NT2/D1 (cell line): Measurements from ENCODE around the gene SPIRE2.
A peak's percentile ranks its signal among the peaks of the same experiment; 100 is the strongest.
"Not testable (repeated sequence)": the region's sequence is repeated elsewhere in the genome, so short reads cannot be mapped to it uniquely, and the experiment has no call there.

ENCODE experiments used
- DNase-seq: peaks from one replicate; pipeline ENCODE4 v3.0.0-alpha.2; 2011; ENCODE audit warnings: low read depth, low spot score
- H3K27me3 ChIP-seq: 2 replicates; pipeline ENCODE4 v1.6.0; 2011; ENCODE audit warnings: mild to moderate bottlenecking; ENCODE audit not compliant: insufficient read length, insufficient read depth
- H3K36me3 ChIP-seq: 2 replicates; pipeline ENCODE4 v1.6.1; 2011; ENCODE audit warnings: mild to moderate bottlenecking, low read length, mixed read lengths; ENCODE audit not compliant: insufficient read depth, insufficient read length
- H3K4me1 ChIP-seq: 2 replicates; pipeline ENCODE4 v1.5.1; 2011; ENCODE audit not compliant: insufficient read depth, insufficient read length
- H3K4me3 ChIP-seq: 2 replicates; pipeline ENCODE4 v1.5.1; 2011; ENCODE audit warnings: low read depth; ENCODE audit not compliant: insufficient read length
- H3K9ac ChIP-seq: 2 replicates; pipeline ENCODE4 v1.6.0; 2011; ENCODE audit warnings: low read depth; ENCODE audit not compliant: insufficient read length
- H3K9me3 ChIP-seq: 2 replicates; pipeline ENCODE4 v1.5.1; 2011; ENCODE audit warnings: mild to moderate bottlenecking, low read length; ENCODE audit not compliant: insufficient read depth
- SUZ12 ChIP-seq: IDR thresholded peaks from 2 replicates; pipeline ENCODE4 v1.6.1; 2011; ENCODE audit not compliant: insufficient read length, insufficient read depth; ENCODE audit errors: extremely low read depth
- YY1 ChIP-seq: IDR thresholded peaks from 2 replicates; pipeline ENCODE4 v1.6.1; 2011; ENCODE audit not compliant: insufficient read length, insufficient read depth
- ZNF274 ChIP-seq: IDR thresholded peaks from 2 replicates; pipeline ENCODE4 v1.6.1; 2011; ENCODE audit warnings: mild to moderate bottlenecking, low read depth, low read length

SPIRE2 gene, protein sequence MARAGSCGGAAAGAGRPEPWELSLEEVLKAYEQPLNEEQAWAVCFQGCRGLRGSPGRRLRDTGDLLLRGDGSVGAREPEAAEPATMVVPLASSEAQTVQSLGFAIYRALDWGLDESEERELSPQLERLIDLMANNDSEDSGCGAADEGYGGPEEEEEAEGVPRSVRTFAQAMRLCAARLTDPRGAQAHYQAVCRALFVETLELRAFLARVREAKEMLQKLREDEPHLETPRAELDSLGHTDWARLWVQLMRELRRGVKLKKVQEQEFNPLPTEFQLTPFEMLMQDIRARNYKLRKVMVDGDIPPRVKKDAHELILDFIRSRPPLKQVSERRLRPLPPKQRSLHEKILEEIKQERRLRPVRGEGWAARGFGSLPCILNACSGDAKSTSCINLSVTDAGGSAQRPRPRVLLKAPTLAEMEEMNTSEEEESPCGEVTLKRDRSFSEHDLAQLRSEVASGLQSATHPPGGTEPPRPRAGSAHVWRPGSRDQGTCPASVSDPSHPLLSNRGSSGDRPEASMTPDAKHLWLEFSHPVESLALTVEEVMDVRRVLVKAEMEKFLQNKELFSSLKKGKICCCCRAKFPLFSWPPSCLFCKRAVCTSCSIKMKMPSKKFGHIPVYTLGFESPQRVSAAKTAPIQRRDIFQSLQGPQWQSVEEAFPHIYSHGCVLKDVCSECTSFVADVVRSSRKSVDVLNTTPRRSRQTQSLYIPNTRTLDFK

DNA sequence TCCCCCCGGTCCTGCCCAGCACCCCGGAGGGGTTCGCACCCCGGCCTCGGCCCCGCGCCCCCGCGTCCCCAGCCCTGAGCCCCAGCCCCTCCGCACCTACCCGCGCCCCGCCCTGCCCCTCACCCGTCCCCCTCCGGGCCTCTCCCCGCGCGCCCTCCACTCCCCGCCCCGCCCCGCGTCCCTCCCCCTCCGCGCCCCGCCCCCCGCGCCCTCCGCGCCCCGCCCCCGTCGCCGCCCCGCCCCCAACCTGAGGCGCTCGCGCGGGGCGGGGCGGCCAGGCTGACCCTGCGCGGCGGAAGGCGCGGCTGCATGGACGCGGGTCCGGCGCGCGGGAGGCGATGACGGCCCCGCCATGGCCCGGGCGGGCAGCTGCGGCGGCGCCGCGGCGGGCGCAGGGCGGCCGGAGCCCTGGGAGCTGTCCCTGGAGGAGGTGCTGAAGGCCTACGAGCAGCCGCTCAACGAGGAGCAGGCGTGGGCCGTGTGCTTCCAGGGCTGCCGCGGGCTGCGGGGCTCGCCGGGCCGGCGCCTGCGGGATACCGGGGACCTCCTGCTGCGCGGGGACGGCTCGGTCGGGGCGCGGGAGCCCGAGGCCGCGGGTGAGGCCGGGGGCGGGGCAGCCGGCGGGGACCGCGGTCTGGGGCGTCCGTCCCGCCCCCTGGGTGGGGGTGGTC, at the start of gene SPIRE2:
TSS of gene SPIRE2 (plus strand) at position 277 of the 671 bp plus-strand sequence. CDS start at position 353, 76 bp downstream.
- DNase-seq: peak; percentile 63
- Histone ChIP-seq H3K4me1 (peaks cover 13% of the 10 kb centered on the region), H3K36me3 (peaks cover 8% of the 10 kb centered on the region), H3K9me3 (no peaks in the 10 kb centered on the region), H3K9ac (peak within 1 kb of the TSS; percentile 85), H3K27me3 (no peaks in the 10 kb centered on the region), H3K4me3 (peak within 1 kb of the TSS; percentile 58)
- TF ChIP-seq SUZ12 (no peak), YY1 (no peak), ZNF274 (no peak)

DNA sequence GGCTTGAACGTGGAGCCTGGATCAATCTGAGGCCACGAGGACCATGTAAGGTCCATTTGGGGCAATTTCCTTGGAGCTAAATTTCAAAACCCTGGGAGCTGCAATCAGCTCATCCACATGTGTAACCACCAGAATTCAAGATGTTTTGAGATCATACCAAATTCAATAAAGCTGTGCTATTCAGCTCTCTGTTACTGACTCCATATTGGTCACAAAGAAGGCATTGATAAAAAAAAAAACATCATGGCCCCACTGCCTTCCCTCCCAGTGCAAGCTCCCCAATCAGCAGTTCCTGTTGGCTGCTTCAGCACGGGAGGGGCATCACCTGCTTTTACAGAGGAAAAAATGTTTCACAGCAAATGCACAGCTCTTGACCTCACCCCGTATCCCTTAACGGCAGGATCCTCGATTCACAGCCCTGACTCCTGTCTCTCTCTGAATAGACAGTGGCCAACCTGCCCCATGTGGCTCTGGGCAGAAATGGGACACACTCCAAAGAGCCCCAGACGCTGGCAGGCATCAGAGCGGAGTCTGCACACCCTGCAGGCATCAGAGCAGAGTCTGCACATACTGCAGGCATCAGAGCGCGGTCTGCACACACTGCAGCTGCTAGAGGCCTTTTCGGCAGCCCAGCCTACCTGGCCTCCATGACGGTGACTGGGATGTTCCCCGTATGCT, 48.9 kb upstream of the SPIRE2 start:
- TF ChIP-seq YY1 (no peak), SUZ12 (no peak), ZNF274 (no peak)
- no peak overlapping the region for H3K9ac ChIP-seq
- no peaks in the 10 kb centered on the region for H3K27me3 ChIP-seq
- DNase-seq: no peak
- H3K4me1 ChIP-seq: peaks cover 7% of the 10 kb centered on the region
- no peak overlapping the region for H3K4me3 ChIP-seq
- H3K36me3 ChIP-seq: peaks cover 79% of the 10 kb centered on the region
- H3K9me3 ChIP-seq: no peaks in the 10 kb centered on the region

DNA sequence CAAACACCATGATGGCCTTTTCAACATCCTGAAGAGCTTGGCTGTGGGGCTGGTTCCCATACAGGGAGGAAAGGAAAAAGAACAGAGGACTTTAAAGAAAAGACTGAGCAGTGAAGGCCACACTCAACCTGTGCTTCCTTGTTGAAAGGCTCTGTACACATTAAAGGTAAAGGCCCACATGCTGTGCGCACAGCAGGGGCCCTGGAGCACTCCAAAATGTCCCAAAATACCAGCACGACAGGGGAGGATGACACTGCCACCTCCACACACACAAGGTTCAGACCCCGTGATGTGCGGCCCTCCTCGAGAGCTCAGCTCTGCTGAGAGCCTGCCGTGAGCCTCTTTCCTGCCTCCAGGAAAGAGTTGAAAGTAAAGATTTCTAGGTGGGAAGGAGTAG, 48.4 kb upstream of the SPIRE2 start:
- peaks cover 81% of the 10 kb centered on the region for H3K36me3 ChIP-seq

DNA sequence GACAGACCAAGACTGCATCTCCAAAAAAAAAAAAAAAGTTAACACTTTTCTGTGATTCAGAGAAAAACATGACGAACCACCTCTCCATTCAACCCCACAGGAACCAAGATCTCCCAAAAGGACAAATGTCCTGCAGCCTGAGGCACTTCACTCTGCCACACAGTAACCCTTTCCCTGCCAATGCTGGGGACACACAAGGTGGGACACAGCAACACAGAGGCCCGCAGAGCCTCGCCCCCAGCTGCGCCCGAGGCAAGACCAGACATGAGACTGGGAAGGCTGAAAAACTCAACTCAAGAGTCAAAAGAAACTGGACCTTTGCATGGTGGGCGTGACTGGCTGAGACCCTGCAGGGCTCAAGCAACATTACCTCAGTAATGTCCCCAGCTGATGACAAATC, 45.8 kb upstream of the SPIRE2 start:
- peaks cover 80% of the 10 kb centered on the region for H3K36me3 ChIP-seq
- no peaks in the 10 kb centered on the region for H3K9me3 ChIP-seq
- H3K4me1 ChIP-seq: peaks cover 7% of the 10 kb centered on the region
- no peak for TF ChIP-seq ZNF274
- TF ChIP-seq YY1: no peak
- no peak for TF ChIP-seq SUZ12
- no peak overlapping the region for H3K9ac ChIP-seq
- no peaks in the 10 kb centered on the region for H3K27me3 ChIP-seq
- DNase-seq: no peak
- H3K4me3 ChIP-seq: no peak overlapping the region

More for the DNA sequence above, 48.4 kb upstream of the SPIRE2 start:
- Histone ChIP-seq H3K9me3 (no peaks in the 10 kb centered on the region), H3K27me3 (no peaks in the 10 kb centered on the region), H3K9ac (no peak overlapping the region), H3K4me3 (no peak overlapping the region), H3K4me1 (peaks cover 7% of the 10 kb centered on the region)
- TF ChIP-seq ZNF274 (no peak), SUZ12 (no peak), YY1 (no peak)
- DNase-seq: no peak

DNA sequence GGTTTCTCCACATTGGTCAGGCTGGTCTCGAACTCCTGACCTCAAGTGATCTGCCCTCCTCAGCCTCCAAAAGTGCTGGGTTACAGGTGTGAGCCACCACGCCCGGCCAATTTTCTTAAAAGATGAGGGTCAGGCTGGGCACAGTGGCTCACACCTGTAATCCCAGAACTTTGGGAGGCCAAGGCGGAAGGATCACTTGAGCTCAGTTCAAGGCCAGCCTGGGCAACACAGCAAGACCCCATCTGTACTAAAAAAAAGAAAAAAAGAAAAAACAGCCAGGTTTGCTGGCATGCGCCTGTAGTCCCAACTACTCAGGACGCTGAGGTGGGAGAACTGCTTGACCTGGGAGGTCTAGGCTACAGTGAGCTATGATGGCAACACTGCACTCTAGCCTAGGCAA, 44.3 kb upstream of the SPIRE2 start:
- H3K36me3 ChIP-seq: peaks cover 79% of the 10 kb centered on the region

DNA sequence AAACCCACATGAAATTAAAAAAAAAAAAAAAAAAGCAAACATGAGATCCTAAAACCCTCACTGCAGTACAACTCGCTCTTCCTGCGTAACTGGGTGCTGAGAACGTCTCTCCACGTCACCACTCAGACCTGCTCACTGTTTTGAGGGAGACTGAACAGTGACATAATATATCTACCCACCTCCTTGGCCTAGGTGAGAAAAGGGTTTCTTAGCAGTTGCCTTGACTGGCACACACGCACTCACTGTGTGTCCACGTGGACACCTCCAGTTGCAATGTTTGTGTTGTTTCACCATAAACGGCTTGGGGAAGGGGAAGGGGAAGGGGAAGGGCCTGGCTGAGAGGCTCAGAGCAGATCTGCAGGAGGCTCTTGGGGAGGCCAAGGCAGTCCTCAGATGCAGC, 43.9 kb upstream of the SPIRE2 start:
- DNase-seq: no peak
- Histone ChIP-seq H3K4me1 (peaks cover 3% of the 10 kb centered on the region), H3K36me3 (peaks cover 79% of the 10 kb centered on the region), H3K27me3 (no peaks in the 10 kb centered on the region), H3K9ac (no peak overlapping the region), H3K9me3 (no peaks in the 10 kb centered on the region), H3K4me3 (no peak overlapping the region)
- TF ChIP-seq ZNF274 (no peak), YY1 (no peak), SUZ12 (no peak)

More for the DNA sequence above, 44.3 kb upstream of the SPIRE2 start:
- not testable (repeated sequence) for H3K27me3 ChIP-seq, H3K9ac ChIP-seq, H3K9me3 ChIP-seq, H3K4me1 ChIP-seq, DNase-seq, H3K4me3 ChIP-seq
